PC-3 (cell line): ENCODE measurements around the gene DEFB127. TPM values are rescaled to one million over a fixed set of nuclear protein-coding genes. Genes with fewer than 3 reads are reported as not detected.

ENCODE experiments used
- ATAC-seq: fragments of 200-7000 bp; cut with Tn5 transposase; 2 replicates; pipeline ENCODE4 v1.9.1; 2020; ENCODE audit warnings: mild to moderate bottlenecking, moderate library complexity
- BruUV-seq: library from RNA; stranded (reverse); fragments of 400-500 nt; replicated peaks from 2 replicates; lab custom pipeline; 2021; lab: Mats Ljungman, UMichigan
- CTCF ChIA-PET: fragments of 300-600 bp; sonication (Branson Sonifier 250); formaldehyde crosslinking; loops from one replicate; lab custom pipeline; 2022; ENCODE audit warnings: antibody characterized with exemption; lab: Charles Lee
- POLR2A ChIA-PET: fragments of 300-600 bp; sonication (Branson Sonifier 250); formaldehyde crosslinking; loops from one replicate; lab custom pipeline; 2022; ENCODE audit warnings: antibody characterized with exemption; ENCODE audit not compliant: unreplicated experiment; lab: Charles Lee
- DNase-seq: peaks from one replicate; pipeline ENCODE4 v3.0.0-alpha.2; 2015
- H2AFZ ChIP-seq: fragments of 300-600 bp; sonication (generic); 2 replicates; pipeline ENCODE4 v1.6.0; 2016; ENCODE audit warnings: antibody characterized with exemption, low read length
- H3F3A ChIP-seq: fragments of 300-600 bp; sonication (generic); one replicate; pipeline ENCODE4 v1.6.0; 2017; ENCODE audit warnings: antibody characterized with exemption, low read length, control low read depth, mild to moderate bottlenecking; ENCODE audit not compliant: unreplicated experiment
- H3K27ac ChIP-seq: fragments of 300-600 bp; sonication (generic); 2 replicates; pipeline ENCODE4 v1.5.1; 2016; ENCODE audit warnings: mild to moderate bottlenecking, low read length
- H3K27me3 ChIP-seq: fragments of 300-600 bp; sonication (generic); 2 replicates; pipeline ENCODE4 v1.6.1; 2016; ENCODE audit warnings: low read length, mixed read lengths
- H3K36me3 ChIP-seq: fragments of 300-600 bp; sonication (generic); 2 replicates; pipeline ENCODE4 v1.6.1; 2016; ENCODE audit warnings: low read depth, mixed run types, low read length, mixed read lengths
- H3K4me1 ChIP-seq: fragments of 300-600 bp; sonication (generic); 2 replicates; pipeline ENCODE4 v1.5.1; 2016; ENCODE audit warnings: low read length; ENCODE audit not compliant: insufficient read depth
- H3K4me2 ChIP-seq: fragments of 300-600 bp; sonication (generic); 2 replicates; pipeline ENCODE4 v1.6.0; 2016; ENCODE audit warnings: low read length
- H3K4me3 ChIP-seq: fragments of 300-600 bp; sonication (generic); 2 replicates; pipeline ENCODE4 v1.5.1; 2016; ENCODE audit warnings: mild to moderate bottlenecking, low read length, mixed read lengths
- H3K79me2 ChIP-seq: fragments of 300-600 bp; sonication (generic); 2 replicates; pipeline ENCODE4 v1.6.1; 2017; ENCODE audit warnings: low read length, mixed read lengths
- H3K9ac ChIP-seq: fragments of 300-600 bp; sonication (generic); 2 replicates; pipeline ENCODE4 v1.6.0; 2016; ENCODE audit warnings: mild to moderate bottlenecking, low read length
- H3K9me2 ChIP-seq: fragments of 300-600 bp; sonication (generic); replicated peaks from 2 replicates; pipeline ENCODE4 v1.6.1; 2016; ENCODE audit warnings: mixed run types, low read length, mixed read lengths
- H3K9me3 ChIP-seq: fragments of 300-600 bp; sonication (generic); 2 replicates; pipeline ENCODE4 v1.6.1; 2016; ENCODE audit warnings: low read length, mixed read lengths
- H4K20me1 ChIP-seq: fragments of 300-600 bp; sonication (generic); 2 replicates; pipeline ENCODE4 v1.6.1; 2016; ENCODE audit warnings: low read length, mixed read lengths
- CTCF ChIP-seq: fragments of 300-600 bp; sonication (generic); conservative IDR thresholded peaks from 2 replicates; pipeline ENCODE4 v1.5.1; 2017; ENCODE audit warnings: antibody characterized with exemption, low read depth, mild to moderate bottlenecking, low read length
- EZH2 ChIP-seq: fragments of 300-600 bp; sonication (generic); IDR thresholded peaks from one replicate; pipeline ENCODE4 v1.6.1; 2017; ENCODE audit warnings: antibody characterized with exemption, mild to moderate bottlenecking, low read length; ENCODE audit not compliant: unreplicated experiment
- EZH2phosphoT487 ChIP-seq: fragments of 300-600 bp; sonication (generic); IDR thresholded peaks from 2 replicates; pipeline ENCODE4 v1.6.1; 2018; ENCODE audit warnings: mild to moderate bottlenecking, antibody characterized with exemption, low read length, borderline replicate concordance
- intact Hi-C: fragments of 100-400 bp; cut with micrococcal nuclease; formaldehyde crosslinking; loops from 2 replicates; pipeline ENCODE4 v1.9.0; 2023
- total RNA-seq: library from RNA; depleted of rRNA; stranded (reverse); fragments of >200 nt; gene quantifications from 2 replicates; pipeline ENCODE4 v1.2.3, GENCODE V29; 2014

The DEFB127 gene
- total RNA-seq, 1 experiment from 2014 or later, result not detected

GRCh38 chr20:184288-184687 lies 27.0 kb downstream of the DEFB127 start:
- no peaks in the 10 kb centered on the region for H3F3A ChIP-seq
- POLR2A ChIA-PET, result no interaction called here
- no peaks in the 10 kb centered on the region for H3K36me3 ChIP-seq
- no peaks in the 10 kb centered on the region for H3K9me2 ChIP-seq
- no peak for ATAC-seq
- H3K4me1 ChIP-seq, result no peaks in the 10 kb centered on the region
- H4K20me1 ChIP-seq, result no peaks in the 10 kb centered on the region
- CTCF ChIA-PET, result no interaction called here
- H3K4me2 ChIP-seq, result no peak overlapping the region
- H3K9me3 ChIP-seq, result no peaks in the 10 kb centered on the region
- H3K27me3 ChIP-seq, result peaks cover 63% of the 10 kb centered on the region
- no peak overlapping the region for H3K27ac ChIP-seq
- intact Hi-C loops, result no loop called here
- H3K4me3 ChIP-seq, result no peak overlapping the region
- no peak overlapping the region for H2AFZ ChIP-seq
- no TSS peak for BruUV-seq
- TF ChIP-seq CTCF (no peak), EZH2 (no peak)
- H3K9ac ChIP-seq, result no peak overlapping the region
- DNase-seq, result no peak
- no peaks in the 10 kb centered on the region for H3K79me2 ChIP-seq

- Histone ChIP-seq H3K4me3 (no peak overlapping the region), H4K20me1 (no peaks in the 10 kb centered on the region), H3K36me3 (no peaks in the 10 kb centered on the region), H3K9me3 (peaks cover 6% of the 10 kb centered on the region; the same call in 1 of the 2 replicates), H3K4me2 (no peak overlapping the region), H3K9ac (no peak overlapping the region), H3K27me3 (peaks cover 62% of the 10 kb centered on the region), H2AFZ (no peak overlapping the region), H3K79me2 (no peaks in the 10 kb centered on the region), H3K9me2 (no peaks in the 10 kb centered on the region), H3K27ac (no peak overlapping the region), H3K4me1 (no peaks in the 10 kb centered on the region), H3F3A (no peaks in the 10 kb centered on the region)
- no TSS peak for BruUV-seq
- POLR2A ChIA-PET, result no interaction called here
- ATAC-seq (no peak), DNase-seq (no peak)
- intact Hi-C loops, result no loop called here
- CTCF ChIA-PET, result no interaction called here
- TF ChIP-seq EZH2phosphoT487 (no peak), EZH2 (no peak), CTCF (no peak)
Measured at GRCh38 chr20:187733-188132, 30.5 kb downstream of the DEFB127 start.

- DNase-seq (no peak), ATAC-seq (no peak)
- H3K9ac ChIP-seq, result no peak within 1 kb of the TSS
- H3K79me2 ChIP-seq, result no peaks in the 10 kb centered on the region
- no peak for TF ChIP-seq CTCF
- TF ChIP-seq EZH2, result no peak
- no peak for TF ChIP-seq EZH2phosphoT487
- intact Hi-C loops, result no loop called here
- no peak within 1 kb of the TSS for H3K27ac ChIP-seq
- no peak within 1 kb of the TSS for H3K4me2 ChIP-seq
- H3K4me1 ChIP-seq, result no peaks in the 10 kb centered on the region
- no peaks in the 10 kb centered on the region for H3K9me2 ChIP-seq
- H4K20me1 ChIP-seq, result no peaks in the 10 kb centered on the region
- ChIA-PET CTCF (no interaction called here), POLR2A (no interaction called here)
- no TSS peak for BruUV-seq
- H3K4me3 ChIP-seq, result no peak within 1 kb of the TSS
- peaks cover 69% of the 10 kb centered on the region for H3K27me3 ChIP-seq
- H2AFZ ChIP-seq, result no peak within 1 kb of the TSS
- no peaks in the 10 kb centered on the region for H3F3A ChIP-seq
- no peaks in the 10 kb centered on the region for H3K36me3 ChIP-seq
- H3K9me3 ChIP-seq, result peaks cover 6% of the 10 kb centered on the region; the same call in 1 of the 2 replicates
Measured at GRCh38 chr20:189611-190010, 32.4 kb downstream of the DEFB127 start, which contains the start of gene DEFB128. Gene DEFB128 (minus strand): TSS chr20:189711. CDS start chr20:189623, 88 bp downstream.
